ENCODE measurements around the gene TMEM250.

DNA sequence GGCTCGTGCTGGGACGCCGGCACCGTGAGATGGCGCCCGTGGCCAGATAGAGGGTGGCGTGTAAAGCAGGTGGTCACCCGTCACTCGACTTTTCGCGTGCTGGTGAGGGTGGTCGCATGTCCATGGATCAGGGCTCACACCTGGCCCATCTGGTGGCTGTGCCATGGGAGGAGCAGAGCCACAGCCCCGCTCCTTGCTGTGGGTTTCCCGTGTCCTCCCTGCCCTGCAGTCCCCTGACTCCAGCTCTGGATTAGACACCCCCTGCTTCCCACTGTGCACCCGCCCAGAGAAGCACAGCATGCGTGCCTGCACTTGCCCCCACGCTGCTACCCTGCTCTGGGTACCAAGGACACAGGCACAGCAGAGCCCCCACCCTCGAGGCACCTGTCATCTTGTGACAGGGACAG, 1.8 kb upstream of the TMEM250 start:
- TF ChIP-seq POLR2A (IDR thresholded peaks at IDR 0.05; ENCODE audit: extremely low read depth, insufficient read length) (no peak), MAX (IDR thresholded peaks at IDR 0.05; ENCODE audit: low read depth, low read length) (no peak), CTCF (IDR thresholded peaks at IDR 0.05; ENCODE audit: low read depth, low read length) (no peak)
